Stimulated activated CD8-positive, alpha-beta memory T cell treated with anti-CD3 and anti-CD28 coated beads, Interleukin-15, amount 100 ng/mL, for 1 hour (primary cell): ENCODE data around the gene ZBTB43.

Experiments
- DNase-seq: peaks from one replicate; pipeline ENCODE4 v3.0.0-alpha.2; 2020; ENCODE audit warnings: low read depth

Gene ZBTB43

GRCh38 chr9:126859111-126859510 lies 54.3 kb downstream of the ZBTB43 start:
- no peak for DNase-seq

GRCh38 chr9:126860077-126860756 lies 55.4 kb downstream of the ZBTB43 start, which contains the start of gene ZBTB34:
ZBTB34 (plus strand) TSS chr9:126860639; CDS start chr9:126879400, 18,761 bp downstream.
- DNase-seq, result peak; percentile 59

- no peak for DNase-seq
These were observed 56.1 kb downstream of the ZBTB43 start for GRCh38 chr9:126860757-126861466.

GRCh38 chr9:126861707-126862103 lies 56.9 kb downstream of the ZBTB43 start:
- no peak for DNase-seq

GRCh38 chr9:126862104-126862761 lies 57.4 kb downstream of the ZBTB43 start:
- DNase-seq, result no peak

GRCh38 chr9:126864771-126865170 lies 59.9 kb downstream of the ZBTB43 start:
- no peak for DNase-seq

GRCh38 chr9:126869368-126869767 lies 64.5 kb downstream of the ZBTB43 start:
- DNase-seq, result no peak

- no peak for DNase-seq
These were observed 67.7 kb downstream of the ZBTB43 start for GRCh38 chr9:126872516-126872915.

- DNase-seq, result no peak
These were observed 69.9 kb downstream of the ZBTB43 start for GRCh38 chr9:126874546-126875314.

- DNase-seq, result no peak
These were observed 71.1 kb downstream of the ZBTB43 start for GRCh38 chr9:126875756-126876510.

- DNase-seq, result no peak
These were observed 71.7 kb downstream of the ZBTB43 start for GRCh38 chr9:126876531-126876930.

GRCh38 chr9:126877418-126877817 lies 72.6 kb downstream of the ZBTB43 start:
- DNase-seq, result no peak

GRCh38 chr9:126879288-126879687 lies 74.4 kb downstream of the ZBTB43 start:
- no peak for DNase-seq

GRCh38 chr9:126880226-126880946 lies 75.5 kb downstream of the ZBTB43 start:
- no peak for DNase-seq

- DNase-seq, result no peak
These were observed 76.1 kb downstream of the ZBTB43 start for GRCh38 chr9:126880947-126881332.

- no peak for DNase-seq
These were observed 77.9 kb downstream of the ZBTB43 start for GRCh38 chr9:126882746-126883145.

- DNase-seq, result no peak
These were observed 78.8 kb downstream of the ZBTB43 start for GRCh38 chr9:126883636-126884035.

GRCh38 chr9:126885131-126885641 lies 80.3 kb downstream of the ZBTB43 start:
- DNase-seq, result no peak

GRCh38 chr9:126886034-126886822 lies 81.4 kb downstream of the ZBTB43 start:
- no peak for DNase-seq

GRCh38 chr9:126886897-126887296 lies 82.1 kb downstream of the ZBTB43 start:
- no peak for DNase-seq
